ENCODE data around the gene TRABD2B. TPM values are rescaled to one million over a fixed set of nuclear protein-coding genes. Genes with fewer than 3 reads are reported as not detected.

TRABD2B gene
- total and polyA plus RNA-seq, 2 of the 4 experiments (the other 2 are of a cell fraction), result not detected

GRCh38 chr1:47903723-47904122 is 93.5 kb downstream of the TRABD2B start:
- in situ Hi-C loops (cut with MboI; ENCODE audit: low sequenced_read_pairs) (no loop called here), intact Hi-C loops (cut with micrococcal nuclease) (no loop called here), dilution Hi-C loops (cut with HindIII; ENCODE audit: low sequenced_read_pairs, unreplicated experiment) (no loop called here)
- Histone ChIP-seq H2BK120ac (ENCODE audit: low read depth, low read length) (no peak overlapping the region), H3K27ac (ENCODE audit: insufficient read depth, low read length) (no peak overlapping the region), H4K5ac (ENCODE audit: low read depth, low read length) (no peak overlapping the region), H3K79me1 (ENCODE audit: low read depth in 1 of 2, low read length in 2 of 2) (no peaks in the 10 kb centered on the region), H2AK5ac (ENCODE audit: low read depth, low read length) (no peak overlapping the region), H3K27me3 (ENCODE audit: control insufficient read depth, insufficient read depth, low read length) (no peaks in the 10 kb centered on the region; the same call in none of the 2 replicates), H3K56ac (ENCODE audit: extremely low read depth, insufficient read depth, low read length) (no peak overlapping the region), H2AFZ (replicated peaks; ENCODE audit: low read length, poor library complexity) (no peak overlapping the region), H4K20me1 (ENCODE audit: insufficient read depth, low read length) (no peaks in the 10 kb centered on the region), H3K9ac (ENCODE audit: low read depth, low read length) (no peak overlapping the region), H2BK5ac (ENCODE audit: low read depth, low read length, poor library complexity, severe bottlenecking) (no peak overlapping the region), H3K4me2 (ENCODE audit: low read depth, low read length) (no peak overlapping the region), H4K8ac (ENCODE audit: low read depth in 2 of 2, low read length in 2 of 2) (no peak overlapping the region), H2AK9ac (replicated peaks; ENCODE audit: low read depth, low read length, poor library complexity) (no peak overlapping the region), H3K36me3 (ENCODE audit: control insufficient read depth, insufficient read depth, low read length) (no peaks in the 10 kb centered on the region), H2BK15ac (ENCODE audit: low read depth, low read length) (no peak overlapping the region), H3K18ac (ENCODE audit: low read depth, low read length) (no peak overlapping the region), H3K4ac (ENCODE audit: low read depth, low read length) (no peak overlapping the region), H2BK20ac (ENCODE audit: low read depth, low read length) (no peak overlapping the region), H3K23ac (ENCODE audit: low read depth, low read length) (no peak overlapping the region), H4K91ac (ENCODE audit: insufficient read depth, low read depth, low read length) (no peak overlapping the region), H3K4me1 (ENCODE audit: control insufficient read depth, insufficient read depth, low read length) (no peaks in the 10 kb centered on the region), H3K14ac (replicated peaks; ENCODE audit: low read depth, low read length) (no peak overlapping the region), H3K9me3 (ENCODE audit: control insufficient read depth, insufficient read depth, low read length) (no peaks in the 10 kb centered on the region), H3K9me1 (ENCODE audit: insufficient read depth, low read length) (no peaks in the 10 kb centered on the region), H3K4me3 (ENCODE audit: insufficient read depth, low read depth, low read length) (no peak overlapping the region)
- TF ChIP-seq SMC3 (IDR thresholded peaks at IDR 0.05; ENCODE audit: low read depth, low read length), result no peak
- TF ChIP-seq MAZ (IDR thresholded peaks at IDR 0.05; ENCODE audit: borderline replicate concordance, low read depth, low read length), result no peak
- no peak for TF ChIP-seq NFE2L2 (IDR thresholded peaks at IDR 0.05; ENCODE audit: low read depth, low read length)
- no peak for TF ChIP-seq MAFK (IDR thresholded peaks at IDR 0.05; ENCODE audit: low read depth, low read length)
- TF ChIP-seq MXI1 (IDR thresholded peaks at IDR 0.05; ENCODE audit: borderline replicate concordance, low read depth, low read length), result no peak
- no peak for TF ChIP-seq CHD1 (IDR thresholded peaks at IDR 0.05; ENCODE audit: low read depth, low read length)
- no peak for TF ChIP-seq BHLHE40 (IDR thresholded peaks at IDR 0.05; ENCODE audit: low read depth, low read length)
- no peak for TF ChIP-seq CEBPB (IDR thresholded peaks at IDR 0.05; ENCODE audit: low read depth, low read length)
- no peak for TF ChIP-seq POLR2A (IDR thresholded peaks at IDR 0.05; ENCODE audit: low read depth, low read length)
- no peak for TF ChIP-seq RCOR1 (IDR thresholded peaks at IDR 0.05; ENCODE audit: insufficient replicate concordance, low read length)
- no peak for TF ChIP-seq RAD21 (IDR thresholded peaks at IDR 0.05; ENCODE audit: low read length)
- TF ChIP-seq, protein P1, sequence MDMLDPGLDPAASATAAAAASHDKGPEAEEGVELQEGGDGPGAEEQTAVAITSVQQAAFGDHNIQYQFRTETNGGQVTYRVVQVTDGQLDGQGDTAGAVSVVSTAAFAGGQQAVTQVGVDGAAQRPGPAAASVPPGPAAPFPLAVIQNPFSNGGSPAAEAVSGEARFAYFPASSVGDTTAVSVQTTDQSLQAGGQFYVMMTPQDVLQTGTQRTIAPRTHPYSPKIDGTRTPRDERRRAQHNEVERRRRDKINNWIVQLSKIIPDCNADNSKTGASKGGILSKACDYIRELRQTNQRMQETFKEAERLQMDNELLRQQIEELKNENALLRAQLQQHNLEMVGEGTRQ (IDR thresholded peaks at IDR 0.05; ENCODE audit: low read depth, low read length), result no peak
- TF ChIP-seq, protein P2, sequence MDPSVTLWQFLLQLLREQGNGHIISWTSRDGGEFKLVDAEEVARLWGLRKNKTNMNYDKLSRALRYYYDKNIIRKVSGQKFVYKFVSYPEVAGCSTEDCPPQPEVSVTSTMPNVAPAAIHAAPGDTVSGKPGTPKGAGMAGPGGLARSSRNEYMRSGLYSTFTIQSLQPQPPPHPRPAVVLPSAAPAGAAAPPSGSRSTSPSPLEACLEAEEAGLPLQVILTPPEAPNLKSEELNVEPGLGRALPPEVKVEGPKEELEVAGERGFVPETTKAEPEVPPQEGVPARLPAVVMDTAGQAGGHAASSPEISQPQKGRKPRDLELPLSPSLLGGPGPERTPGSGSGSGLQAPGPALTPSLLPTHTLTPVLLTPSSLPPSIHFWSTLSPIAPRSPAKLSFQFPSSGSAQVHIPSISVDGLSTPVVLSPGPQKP (IDR thresholded peaks at IDR 0.05; ENCODE audit: borderline replicate concordance, low read depth, low read length), result no peak
- no peak for TF ChIP-seq FOS (IDR thresholded peaks at IDR 0.05; ENCODE audit: low read depth, low read length)
- TF ChIP-seq RFX5 (IDR thresholded peaks at IDR 0.05; ENCODE audit: low read depth, low read length), result no peak
- no peak for TF ChIP-seq CTCF (conservative IDR thresholded peaks at IDR 0.05; ENCODE audit: low read depth, low read length)
- no TSS peak for BruUV-seq (replicated peaks)
- ChIA-PET CTCF (no interaction called here), POLR2A (ENCODE audit: unreplicated experiment) (no interaction called here)
- DNase-seq (no peak), ATAC-seq (ENCODE audit: low read depth) (no peak)
